HUES6 (cell line): Measurements from ENCODE around the gene HSPA2.
"Not testable (repeated sequence)": the region's sequence is repeated elsewhere in the genome, so short reads cannot be mapped to it uniquely, and the experiment has no call there.

ENCODE experiments used
- H3K27ac ChIP-seq: 2 replicates; pipeline ENCODE4 v1.7.0; 2013; ENCODE audit warnings: low read depth, mild to moderate bottlenecking, low read length, inconsistent platforms
- H3K27me3 ChIP-seq: 2 replicates; pipeline ENCODE4 v1.6.1; 2013; ENCODE audit warnings: low read length; ENCODE audit not compliant: control insufficient read depth, insufficient read depth
- H3K36me3 ChIP-seq: 2 replicates; pipeline ENCODE4 v1.6.1; 2013; ENCODE audit warnings: low read length; ENCODE audit not compliant: control insufficient read depth, insufficient read depth
- H3K4me1 ChIP-seq: 2 replicates; pipeline ENCODE4 v1.6.1; 2013; ENCODE audit warnings: low read length; ENCODE audit not compliant: control insufficient read depth, insufficient read depth
- H3K4me3 ChIP-seq: 2 replicates; pipeline ENCODE4 v1.5.1; 2013; ENCODE audit warnings: low read depth, low read length
- H3K9ac ChIP-seq: one replicate; pipeline ENCODE4 v1.6.1; 2013; ENCODE audit warnings: mild to moderate bottlenecking, low read length
- H3K9me3 ChIP-seq: 2 replicates; pipeline ENCODE4 v1.6.1; 2013; ENCODE audit warnings: low read depth, low read length; ENCODE audit not compliant: control insufficient read depth, insufficient read depth

The HSPA2 gene

GRCh38 chr14:64544607-64545312 is 4.2 kb downstream of the HSPA2 start:
- peaks cover 32% of the 10 kb centered on the region for H3K27me3 ChIP-seq

GRCh38 chr14:64549016-64549415 is 8.5 kb downstream of the HSPA2 start:
- H3K4me1 ChIP-seq: peaks cover 20% of the 10 kb centered on the region
- H3K9me3 ChIP-seq: no peaks in the 10 kb centered on the region
- H3K36me3 ChIP-seq: no peaks in the 10 kb centered on the region
- peak overlapping the region; percentile 75 for H3K4me3 ChIP-seq
- peaks cover 31% of the 10 kb centered on the region for H3K27me3 ChIP-seq
- H3K27ac ChIP-seq: no peak overlapping the region
- no peak overlapping the region for H3K9ac ChIP-seq

More at GRCh38 chr14:64544607-64545312, 4.2 kb downstream of the HSPA2 start:
- Histone ChIP-seq H3K9ac (no peak overlapping the region), H3K4me3 (peak overlapping the region; percentile 63), H3K9me3 (peaks cover 14% of the 10 kb centered on the region), H3K27ac (no peak overlapping the region), H3K36me3 (no peaks in the 10 kb centered on the region), H3K4me1 (peaks cover 13% of the 10 kb centered on the region)

- H3K9me3 ChIP-seq: no peaks in the 10 kb centered on the region
- no peaks in the 10 kb centered on the region for H3K36me3 ChIP-seq
- H3K4me3 ChIP-seq: peak within 1 kb of the TSS; percentile 75
- no peak within 1 kb of the TSS for H3K27ac ChIP-seq
- peaks cover 16% of the 10 kb centered on the region for H3K4me1 ChIP-seq
- H3K27me3 ChIP-seq: peaks cover 31% of the 10 kb centered on the region
- peak within 1 kb of the TSS; percentile 45 for H3K9ac ChIP-seq
Measured at GRCh38 chr14:64549791-64550620, 9.5 kb downstream of the HSPA2 start, which contains the start of gene PPP1R36. Gene PPP1R36, plus strand, starts transcription at chr14:64549961. Its CDS starts 37 bp downstream, at chr14:64549998.

DNA sequence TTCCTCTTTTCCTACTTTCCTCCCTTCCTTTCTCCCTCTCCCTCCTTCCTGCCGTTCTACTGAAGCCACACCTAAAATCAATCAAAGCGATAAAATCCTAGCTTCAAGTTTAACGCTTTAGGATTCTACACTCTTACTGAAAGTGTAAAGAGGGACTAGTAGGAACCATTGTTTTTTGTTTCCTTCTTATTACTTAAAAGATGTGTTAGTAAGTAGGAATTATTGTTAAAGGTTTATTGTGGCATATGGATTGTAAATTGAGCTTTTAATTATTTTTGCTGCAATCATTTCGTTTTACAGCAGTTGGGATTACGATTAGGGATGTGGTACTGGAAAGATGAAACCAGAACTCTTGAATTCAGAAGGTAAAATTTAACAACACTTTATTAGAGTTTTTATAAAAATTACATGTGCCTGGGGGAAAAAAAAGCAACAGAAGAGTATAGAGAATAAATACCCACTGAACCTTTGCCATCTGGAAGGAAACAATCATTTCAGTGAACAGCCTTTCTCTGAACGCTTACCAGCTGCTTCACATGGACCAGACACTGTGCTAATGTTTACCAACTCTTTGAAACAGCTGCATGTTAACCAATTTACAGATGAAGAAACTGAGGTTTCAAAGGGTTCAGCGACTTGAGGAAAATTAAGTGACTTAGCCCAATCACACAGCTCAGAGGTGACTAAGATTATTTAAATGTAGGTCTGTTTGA is 10.2 kb downstream of the HSPA2 start:
- Histone ChIP-seq H3K9me3 (no peaks in the 10 kb centered on the region), H3K27me3 (peaks cover 31% of the 10 kb centered on the region), H3K27ac (no peak overlapping the region), H3K36me3 (no peaks in the 10 kb centered on the region), H3K4me3 (peak overlapping the region; percentile 75), H3K9ac (no peak overlapping the region), H3K4me1 (peaks cover 16% of the 10 kb centered on the region)

DNA sequence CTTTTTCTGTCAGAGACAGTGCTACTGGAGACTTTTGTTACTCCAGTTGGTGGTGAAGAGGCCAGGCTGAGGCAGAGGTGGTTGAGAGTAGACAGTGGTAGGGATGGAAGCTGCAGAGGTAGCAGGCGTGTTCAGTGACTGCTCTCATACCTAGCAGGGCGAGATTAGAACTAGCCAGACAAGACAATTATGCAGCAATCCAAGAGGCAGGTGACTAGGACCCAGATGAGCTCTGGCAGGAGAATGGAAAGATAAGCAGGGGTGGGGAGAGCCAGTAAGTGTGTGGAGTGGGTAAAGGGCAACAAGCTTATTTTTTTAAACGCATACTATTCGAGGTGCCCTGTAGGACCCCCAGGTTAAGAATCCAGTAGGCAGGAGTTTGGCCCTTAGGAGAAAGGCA is 14.0 kb downstream of the HSPA2 start:
- Histone ChIP-seq H3K27me3 (peaks cover 21% of the 10 kb centered on the region), H3K9me3 (no peaks in the 10 kb centered on the region), H3K36me3 (no peaks in the 10 kb centered on the region)

DNA sequence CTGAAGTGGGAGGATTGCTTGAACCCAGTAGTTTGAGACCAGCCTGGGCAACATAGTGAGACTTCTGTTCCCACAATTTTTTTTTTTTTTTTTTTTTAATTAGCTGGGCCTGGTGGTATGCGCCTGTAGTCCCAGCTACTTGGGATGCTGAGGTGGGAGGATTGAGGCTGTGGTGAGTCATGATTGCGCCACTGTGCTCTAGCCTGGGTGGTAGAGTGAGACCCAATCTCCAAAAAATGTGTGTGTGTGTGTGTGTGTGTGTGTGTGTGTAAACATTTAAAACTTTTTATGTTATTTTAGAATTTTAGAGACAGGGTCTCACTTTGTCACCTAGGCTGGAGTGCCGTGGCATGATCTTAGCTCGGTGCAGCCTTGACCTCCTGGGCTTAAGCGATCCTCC is 16.0 kb downstream of the HSPA2 start:
- Histone ChIP-seq H3K4me1 (no peaks in the 10 kb centered on the region; the same call in 1 of the 2 replicates), H3K27ac (no peak overlapping the region), H3K9me3 (no peaks in the 10 kb centered on the region), H3K36me3 (no peaks in the 10 kb centered on the region), H3K9ac (no peak overlapping the region), H3K4me3 (no peak overlapping the region), H3K27me3 (peaks cover 3% of the 10 kb centered on the region; the same call in 1 of the 2 replicates)

More for the DNA sequence above, 14.0 kb downstream of the HSPA2 start:
- no peak overlapping the region for H3K4me3 ChIP-seq
- peaks cover 8% of the 10 kb centered on the region for H3K4me1 ChIP-seq
- no peak overlapping the region for H3K27ac ChIP-seq
- no peak overlapping the region for H3K9ac ChIP-seq

GRCh38 chr14:64558216-64558615 is 17.7 kb downstream of the HSPA2 start:
- H3K27me3 ChIP-seq, H3K36me3 ChIP-seq, H3K9me3 ChIP-seq, H3K4me1 ChIP-seq, H3K4me3 ChIP-seq, H3K27ac ChIP-seq, H3K9ac ChIP-seq: not testable (repeated sequence)

DNA sequence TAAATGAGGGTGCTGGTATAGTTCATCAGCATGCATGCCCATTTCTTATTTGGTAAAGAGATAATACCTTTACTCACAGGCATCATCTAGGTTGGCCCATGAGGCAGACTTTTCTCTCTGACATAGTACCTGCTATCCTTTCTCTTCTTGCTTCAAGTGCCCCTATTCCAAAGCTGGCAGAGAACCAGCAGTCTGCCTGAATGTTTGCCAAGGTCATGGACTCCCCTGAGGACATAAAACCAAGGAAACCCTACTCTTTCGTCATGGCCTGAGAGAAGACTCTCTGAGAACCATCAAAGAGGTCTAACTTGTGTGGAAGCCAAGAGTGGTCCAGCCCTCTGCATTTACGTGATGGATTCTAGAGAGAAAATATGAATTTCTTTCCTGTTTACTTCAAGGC is 21.1 kb downstream of the HSPA2 start:
- H3K9me3 ChIP-seq: no peaks in the 10 kb centered on the region
- H3K4me3 ChIP-seq: no peak overlapping the region
- H3K27me3 ChIP-seq: no peaks in the 10 kb centered on the region
- H3K4me1 ChIP-seq: peaks cover 3% of the 10 kb centered on the region; the same call in 1 of the 2 replicates
- no peaks in the 10 kb centered on the region for H3K36me3 ChIP-seq
- H3K27ac ChIP-seq: no peak overlapping the region
- H3K9ac ChIP-seq: no peak overlapping the region

GRCh38 chr14:64562436-64562835 is 21.9 kb downstream of the HSPA2 start:
- Histone ChIP-seq H3K27me3 (no peaks in the 10 kb centered on the region), H3K9ac (no peak overlapping the region), H3K4me1 (peaks cover 6% of the 10 kb centered on the region; the same call in 1 of the 2 replicates), H3K9me3 (no peaks in the 10 kb centered on the region), H3K27ac (no peak overlapping the region), H3K4me3 (no peak overlapping the region), H3K36me3 (no peaks in the 10 kb centered on the region)

DNA sequence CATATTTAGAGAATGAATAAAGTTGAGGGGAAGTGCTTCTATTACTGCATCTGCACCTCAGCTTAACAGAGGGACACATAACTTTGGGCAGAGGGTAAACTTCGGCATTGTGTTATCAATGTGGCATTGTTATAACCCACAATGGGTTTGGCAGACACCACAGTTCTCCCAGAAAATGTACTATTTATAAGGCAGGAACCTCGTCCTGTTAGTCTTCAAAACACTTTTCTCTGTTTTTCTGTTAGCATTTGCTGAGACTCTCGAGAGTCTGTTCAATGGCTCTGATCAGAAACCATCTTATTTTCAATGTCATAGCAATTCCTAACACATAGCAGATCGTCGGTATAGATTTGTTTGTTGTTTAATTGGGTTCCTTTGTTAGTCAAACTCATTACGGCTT is 23.2 kb downstream of the HSPA2 start:
- no peaks in the 10 kb centered on the region for H3K36me3 ChIP-seq
- no peaks in the 10 kb centered on the region for H3K9me3 ChIP-seq
- H3K27me3 ChIP-seq: no peaks in the 10 kb centered on the region
- H3K9ac ChIP-seq: no peak overlapping the region
- H3K27ac ChIP-seq: no peak overlapping the region
- H3K4me1 ChIP-seq: peaks cover 6% of the 10 kb centered on the region; the same call in 1 of the 2 replicates
- H3K4me3 ChIP-seq: no peak overlapping the region
